Lower lobe of right lung (tissue), 2 donors: Measurements from ENCODE around the gene NOSIP. TPM values are rescaled to one million over a fixed set of nuclear protein-coding genes. Genes with fewer than 3 reads are reported as not detected.

Experiments
- ATAC-seq, 2 donors: fragments of 200-7000 bp; cut with Tn5 transposase; one replicate each; pipeline ENCODE4 v1.9.1; 2020 to 2022; ENCODE audit warnings: mild to moderate bottlenecking in 2 of 2, moderate library complexity in 2 of 2
- DNase-seq: peaks from one replicate; pipeline ENCODE4 v3.0.0-alpha.2; 2020
- H3K27ac ChIP-seq: fragments of 200-600 bp; one replicate; pipeline ENCODE4 v1.8.0; 2022
- H3K27me3 ChIP-seq: fragments of 200-600 bp; one replicate; pipeline ENCODE4 v1.8.0; 2022; ENCODE audit warnings: low read depth
- H3K36me3 ChIP-seq: fragments of 200-600 bp; one replicate; pipeline ENCODE4 v1.8.0; 2022; ENCODE audit warnings: mild to moderate bottlenecking
- H3K4me1 ChIP-seq: fragments of 200-600 bp; one replicate; pipeline ENCODE4 v1.8.0; 2022
- H3K4me3 ChIP-seq: fragments of 200-600 bp; one replicate; pipeline ENCODE4 v1.8.0; 2022; ENCODE audit warnings: mild to moderate bottlenecking
- H3K9me3 ChIP-seq: fragments of 200-600 bp; one replicate; pipeline ENCODE4 v1.8.0; 2022
- CTCF ChIP-seq: fragments of 200-600 bp; IDR thresholded peaks from one replicate; pipeline ENCODE4 v1.8.0; 2022; ENCODE audit warnings: antibody characterized with exemption, mild to moderate bottlenecking
- intact Hi-C: fragments of 100-400 bp; cut with DNase I; formaldehyde crosslinking; loops from one replicate; pipeline ENCODE4 v1.11.0; 2022
- total RNA-seq: library from RNA; stranded (reverse); fragmentation: NEBNext Ultra II Directional; extraction: Animal tissue kit (Norgen Biotek cat#: 25700); gene quantifications from one replicate; pipeline ENCODE4 v1.2.1, GENCODE V29; 2021
- donor health status: DM: no; HTN: yes; CAD: no; lungs with severe emphysema.

NOSIP gene
- total RNA-seq, 1 donor from 2014 or later = 47.2 TPM

GRCh38 chr19:49507803-49508494, 72.4 kb downstream of the NOSIP start:
- Histone ChIP-seq H3K9me3 (no peaks in the 10 kb centered on the region), H3K4me1 (peaks cover 20% of the 10 kb centered on the region), H3K36me3 (no peaks in the 10 kb centered on the region), H3K27me3 (no peaks in the 10 kb centered on the region), H3K27ac (no peak overlapping the region), H3K4me3 (no peak overlapping the region)
- no peak for TF ChIP-seq CTCF
- no peak for ATAC-seq
- intact Hi-C loops = no loop called here
- no peak for DNase-seq

- ATAC-seq (peak; percentile 78 to 92), DNase-seq (peak; percentile 75)
- Histone ChIP-seq H3K4me3 (no peak overlapping the region), H3K4me1 (peaks cover 12% of the 10 kb centered on the region), H3K27me3 (no peaks in the 10 kb centered on the region), H3K9me3 (no peaks in the 10 kb centered on the region), H3K36me3 (no peaks in the 10 kb centered on the region), H3K27ac (no peak overlapping the region)
- intact Hi-C loops = no loop called here
- peak; percentile 72 for TF ChIP-seq CTCF
These were observed 73.7 kb downstream of the NOSIP start for GRCh38 chr19:49506575-49507105.

Other genes starting within 250 kb of the NOSIP start
- 175 TPM for gene CD37, start 245.2 kb downstream of the NOSIP start, total RNA-seq
- 36.2 TPM for gene TEAD2, start 218.1 kb downstream of the NOSIP start, total RNA-seq
- gene DKKL1, start 216.7 kb downstream of the NOSIP start, total RNA-seq = 0.92 TPM
- 3.1 TPM for gene KASH5, start 192.3 kb downstream of the NOSIP start, total RNA-seq
- gene PTH2, start 157.1 kb downstream of the NOSIP start, total RNA-seq = not detected
- gene GFY, start 155.2 kb downstream of the NOSIP start, total RNA-seq = not detected
- gene SLC17A7, start 139.0 kb downstream of the NOSIP start, total RNA-seq = 0.56 TPM
- gene PIH1D1, start 128.7 kb downstream of the NOSIP start, total RNA-seq = 63.2 TPM
- gene ALDH16A1, start 127.3 kb downstream of the NOSIP start, total RNA-seq = 33.7 TPM
- gene FLT3LG, start 106.3 kb downstream of the NOSIP start, total RNA-seq = 12.8 TPM
- 1,820 TPM for gene RPL13A, start 92.9 kb downstream of the NOSIP start, total RNA-seq
- gene RPS11, start 84.1 kb downstream of the NOSIP start, total RNA-seq = 1,649 TPM
- gene FCGRT, start 67.9 kb downstream of the NOSIP start, total RNA-seq = 385 TPM
- 28.1 TPM for gene RCN3, start 52.6 kb downstream of the NOSIP start, total RNA-seq
- gene PRRG2, start 760 bp upstream of the NOSIP start, total RNA-seq = 7.6 TPM
- 32.0 TPM for gene PRR12, start 10.6 kb upstream of the NOSIP start, total RNA-seq
- gene RRAS, start 59.6 kb upstream of the NOSIP start, total RNA-seq = 114 TPM
- gene SCAF1, start 61.7 kb upstream of the NOSIP start, total RNA-seq = 59.4 TPM
- gene IRF3, start 85.3 kb upstream of the NOSIP start, total RNA-seq = 99.8 TPM
- 17.0 TPM for gene BCL2L12, start 85.4 kb upstream of the NOSIP start, total RNA-seq
- gene PRMT1, start 96.7 kb upstream of the NOSIP start, total RNA-seq = 88.3 TPM
- 2.1 TPM for gene ADM5, start 109.0 kb upstream of the NOSIP start, total RNA-seq
- gene CPT1C, start 110.6 kb upstream of the NOSIP start, total RNA-seq = 3.8 TPM
- 1.2 TPM for gene TSKS, start 182.8 kb upstream of the NOSIP start, total RNA-seq
- gene AP2A1, start 186.4 kb upstream of the NOSIP start, total RNA-seq = 67.6 TPM
- gene FUZ, start 232.7 kb upstream of the NOSIP start, total RNA-seq = 24.0 TPM
- gene MED25, start 237.7 kb upstream of the NOSIP start, total RNA-seq = 65.8 TPM